Left forelimb (tissue), 1 donor: ENCODE measurements around the gene LRMDA.

ENCODE experiments used
- DNase-seq: peaks from one replicate; pipeline ENCODE4 v3.0.0-alpha.2; 2018; ENCODE audit warnings: low spot score

The LRMDA gene

DNA sequence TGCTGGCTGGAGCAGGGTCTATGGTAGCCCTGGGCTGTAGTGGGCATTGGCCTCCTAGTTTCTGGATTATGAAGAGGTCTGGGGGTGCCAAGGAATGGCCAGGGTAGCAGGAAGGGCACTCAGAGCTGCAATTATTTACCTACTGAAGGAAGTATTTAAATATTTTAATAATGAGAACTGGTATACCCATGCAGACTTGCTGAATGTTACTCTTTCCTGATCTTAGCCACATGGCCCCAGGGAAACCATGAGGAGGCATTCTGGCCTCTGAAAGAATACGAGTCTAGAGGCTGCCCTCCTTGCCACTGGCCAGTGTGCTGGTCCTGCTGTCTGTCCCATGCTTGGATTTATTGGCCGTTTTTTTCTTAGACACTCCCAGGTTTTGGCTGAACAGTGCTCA, 599.7 kb downstream of the LRMDA start:
- DNase-seq: no peak

DNA sequence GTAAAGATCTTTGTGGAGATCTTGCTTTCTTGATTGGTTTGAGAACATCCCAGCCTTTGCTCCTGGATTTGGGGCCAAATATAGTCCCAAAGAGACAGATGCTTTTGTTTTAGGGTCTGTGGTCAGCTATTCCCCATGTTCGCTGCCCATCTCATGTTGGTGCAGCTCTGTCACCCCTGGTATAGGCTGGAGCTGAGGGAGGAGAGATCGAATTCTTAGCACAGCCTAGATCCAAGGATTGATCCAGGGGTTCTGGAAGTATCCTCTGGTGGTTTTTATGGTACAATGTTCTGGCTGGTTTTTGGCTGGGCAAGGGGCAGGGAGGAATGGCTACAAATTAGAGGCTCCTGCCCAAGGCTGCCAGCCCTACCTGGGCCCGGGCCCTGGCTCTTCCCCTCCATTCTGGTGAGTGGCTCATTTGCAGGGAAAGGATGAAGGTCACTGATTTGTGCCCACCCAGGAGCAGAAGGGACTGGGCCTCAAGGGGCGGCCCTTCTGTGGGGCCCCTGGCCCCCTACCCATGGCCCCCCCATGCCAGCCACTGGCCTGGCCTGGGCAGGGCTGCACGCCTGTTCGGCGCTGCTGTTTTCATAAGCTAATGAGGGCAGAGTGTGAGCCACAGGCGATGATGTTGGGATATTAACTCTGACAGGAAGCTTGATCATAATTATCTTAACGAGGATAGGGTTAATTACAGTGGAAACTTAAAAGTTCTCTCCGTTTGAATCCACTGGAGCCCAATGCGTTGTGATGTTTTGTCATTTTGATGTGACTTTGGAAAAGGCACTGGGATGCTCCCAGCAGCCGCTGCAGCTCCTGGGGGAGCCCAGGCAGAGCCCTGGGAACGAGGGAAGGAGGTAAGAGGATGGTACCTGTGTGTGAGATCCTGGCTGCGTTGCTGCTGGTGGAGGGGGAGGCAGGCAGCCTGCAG, 600.6 kb downstream of the LRMDA start:
- no peak for DNase-seq

DNA sequence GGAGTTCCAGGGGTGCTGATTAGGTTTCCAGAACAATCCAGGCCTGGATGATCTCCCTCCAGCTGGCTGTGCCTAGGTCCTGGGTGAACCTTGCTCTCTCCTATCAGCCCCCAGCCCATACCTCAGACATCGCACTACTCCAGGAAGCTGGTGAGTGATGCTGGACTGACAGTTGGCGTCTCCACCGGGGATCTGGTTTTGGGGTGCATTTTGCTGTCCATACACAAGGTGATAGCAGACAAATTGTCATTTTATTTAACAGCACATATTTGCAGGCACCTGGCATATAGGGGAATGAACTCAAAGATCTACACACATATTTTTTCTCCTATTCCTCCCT, 601.2 kb downstream of the LRMDA start:
- DNase-seq: no peak

GRCh38 chr10:76033457-76034196, 602.2 kb downstream of the LRMDA start:
- DNase-seq: no peak

DNA sequence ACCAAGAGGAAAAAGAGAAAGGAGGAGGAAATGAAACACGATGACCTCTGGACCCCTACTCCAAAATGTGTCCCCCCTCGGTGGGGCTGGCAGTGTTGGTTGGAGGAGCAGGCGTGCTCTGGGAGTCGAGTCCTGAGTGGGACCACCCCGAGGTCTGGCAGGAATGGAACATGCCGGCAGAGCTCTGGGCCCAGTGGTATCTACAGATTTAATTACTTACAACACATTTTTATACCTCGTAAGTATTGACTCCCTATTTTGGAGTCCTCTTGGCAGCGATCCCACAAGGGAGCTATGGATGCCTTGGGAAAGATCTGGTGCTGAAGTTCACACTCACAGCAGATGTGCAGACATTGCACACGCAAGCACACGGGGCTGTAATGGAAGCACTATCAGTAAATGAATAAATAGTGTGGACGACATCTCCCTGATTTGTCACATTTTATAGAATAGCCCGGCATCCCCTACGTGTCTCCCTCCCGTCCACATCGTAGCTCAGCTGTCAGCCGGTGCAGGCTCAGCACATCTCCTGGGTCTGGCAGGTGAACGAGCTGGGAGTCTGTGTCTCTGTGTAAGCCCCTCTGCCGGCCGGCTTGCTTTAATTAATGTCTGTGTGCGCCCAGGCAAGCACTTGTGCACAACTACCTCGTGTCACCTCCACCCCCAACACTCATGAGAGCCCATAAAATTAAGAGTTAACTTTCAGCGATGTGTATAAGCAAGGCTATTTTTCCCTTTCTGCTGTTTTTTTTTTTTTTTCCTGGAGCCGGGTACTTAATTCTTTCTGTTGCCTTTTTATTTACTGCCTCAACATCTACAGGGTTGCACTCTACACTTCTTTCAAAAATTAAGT, 603.2 kb downstream of the LRMDA start:
- DNase-seq: no peak

DNA sequence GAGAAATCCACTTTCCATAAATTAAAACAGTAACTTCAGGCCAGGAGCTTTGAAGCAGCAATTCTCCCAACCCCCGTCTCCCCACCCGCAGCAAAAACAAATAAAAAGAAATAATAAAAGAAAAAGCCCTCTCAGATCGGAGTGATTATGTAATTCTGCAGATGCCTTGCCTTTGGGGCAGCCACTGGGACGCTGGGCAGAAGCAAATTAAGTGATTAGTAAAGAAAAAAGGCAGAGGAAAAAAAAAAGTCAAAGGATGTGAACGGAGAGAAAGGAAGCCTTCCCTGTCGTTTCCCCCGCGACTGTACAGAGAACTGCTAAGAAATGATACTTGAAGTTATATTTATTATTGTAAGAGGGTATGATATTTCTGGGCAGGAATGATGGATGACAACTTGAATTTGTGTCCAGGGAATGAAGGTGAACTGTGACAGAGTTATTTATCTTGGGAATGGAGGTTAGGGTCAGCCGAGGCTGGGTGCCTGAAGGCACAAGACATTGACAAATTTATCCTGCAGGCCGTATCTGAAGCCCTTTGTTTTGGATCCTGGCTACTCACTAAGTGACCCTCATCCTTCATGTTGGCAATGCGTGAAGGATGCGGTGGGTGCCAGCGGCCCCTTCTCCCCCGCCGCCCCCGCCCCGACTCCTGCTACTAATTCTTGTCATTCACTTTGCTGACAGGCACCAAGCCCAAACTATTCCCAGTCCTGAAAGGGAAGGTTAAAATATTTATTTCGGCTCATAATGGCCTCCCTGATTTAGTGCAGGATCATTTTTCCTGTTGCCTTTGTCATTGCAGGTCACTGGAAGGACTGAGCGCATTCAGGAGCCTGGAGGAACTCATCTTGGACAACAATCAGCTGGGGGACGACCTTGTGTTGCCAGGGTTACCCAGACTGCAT, 604.0 kb downstream of the LRMDA start:
- no peak for DNase-seq

GRCh38 chr10:76036111-76036940, 604.9 kb downstream of the LRMDA start:
- DNase-seq: peak; percentile 81

DNA sequence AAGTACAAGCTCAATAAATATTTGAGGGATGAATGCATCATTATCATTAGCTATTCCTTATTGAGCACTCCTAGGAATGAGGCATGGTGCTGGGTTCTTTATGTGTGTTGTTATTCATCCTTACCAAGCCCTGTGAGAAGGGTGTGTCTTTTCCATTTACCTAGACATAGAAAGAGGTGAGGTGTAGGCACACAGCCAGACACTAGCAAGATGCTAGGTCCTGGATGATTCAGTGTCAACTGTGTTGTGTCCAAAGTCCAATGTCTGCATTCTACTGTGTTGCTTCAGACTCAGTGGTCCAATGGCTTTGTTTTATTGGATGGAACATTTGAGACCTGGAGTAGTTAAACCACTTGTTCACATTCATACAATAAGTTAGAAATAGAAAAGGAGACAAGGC, 605.5 kb downstream of the LRMDA start:
- DNase-seq: no peak

DNA sequence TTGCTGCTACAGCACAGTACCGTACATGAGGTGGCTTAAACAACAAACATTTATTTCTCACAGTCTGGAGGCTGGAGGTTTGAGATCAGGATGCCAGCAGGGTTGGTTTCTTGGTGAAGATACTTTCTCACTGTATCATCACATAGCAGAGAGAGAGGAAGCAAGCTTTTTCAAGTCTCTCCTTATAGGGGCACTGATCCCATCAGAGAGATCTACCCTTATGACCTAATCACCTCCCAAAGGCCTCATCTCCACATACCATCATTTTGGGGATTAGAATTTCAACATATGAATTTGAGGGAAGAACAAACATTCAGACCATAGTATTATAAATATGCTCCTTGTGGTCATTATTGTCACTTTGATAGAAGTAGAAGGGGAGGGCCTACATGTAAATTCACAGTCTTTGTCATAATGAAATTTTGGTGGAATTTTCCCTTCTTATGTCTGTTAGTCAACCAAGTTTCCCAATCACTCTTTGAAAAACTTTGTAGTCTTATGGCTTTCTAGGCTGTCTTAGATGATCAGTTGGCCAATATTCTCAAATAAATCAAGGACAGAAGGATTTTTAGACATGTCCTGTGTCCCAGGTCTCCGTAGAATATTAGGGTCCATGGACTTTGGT, 606.2 kb downstream of the LRMDA start:
- DNase-seq: no peak

DNA sequence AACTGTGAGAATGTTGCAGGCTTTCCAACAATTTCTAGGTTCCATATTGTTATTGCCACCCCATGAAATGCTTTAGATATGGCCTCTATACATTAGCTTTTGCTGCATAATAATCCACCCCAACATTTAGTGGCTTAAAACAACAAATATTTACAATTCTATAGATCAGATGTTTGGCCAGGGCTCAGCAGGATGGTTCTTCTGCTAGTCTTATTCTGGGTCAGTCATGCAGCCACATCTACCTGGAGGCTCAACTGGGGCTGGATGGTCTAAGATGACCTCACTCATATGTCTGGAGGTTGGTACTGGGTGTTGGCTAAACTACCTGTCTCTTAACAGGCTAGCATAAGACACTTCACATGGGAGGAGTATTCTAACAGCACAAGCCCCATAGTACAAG, 607.3 kb downstream of the LRMDA start:
- no peak for DNase-seq

DNA sequence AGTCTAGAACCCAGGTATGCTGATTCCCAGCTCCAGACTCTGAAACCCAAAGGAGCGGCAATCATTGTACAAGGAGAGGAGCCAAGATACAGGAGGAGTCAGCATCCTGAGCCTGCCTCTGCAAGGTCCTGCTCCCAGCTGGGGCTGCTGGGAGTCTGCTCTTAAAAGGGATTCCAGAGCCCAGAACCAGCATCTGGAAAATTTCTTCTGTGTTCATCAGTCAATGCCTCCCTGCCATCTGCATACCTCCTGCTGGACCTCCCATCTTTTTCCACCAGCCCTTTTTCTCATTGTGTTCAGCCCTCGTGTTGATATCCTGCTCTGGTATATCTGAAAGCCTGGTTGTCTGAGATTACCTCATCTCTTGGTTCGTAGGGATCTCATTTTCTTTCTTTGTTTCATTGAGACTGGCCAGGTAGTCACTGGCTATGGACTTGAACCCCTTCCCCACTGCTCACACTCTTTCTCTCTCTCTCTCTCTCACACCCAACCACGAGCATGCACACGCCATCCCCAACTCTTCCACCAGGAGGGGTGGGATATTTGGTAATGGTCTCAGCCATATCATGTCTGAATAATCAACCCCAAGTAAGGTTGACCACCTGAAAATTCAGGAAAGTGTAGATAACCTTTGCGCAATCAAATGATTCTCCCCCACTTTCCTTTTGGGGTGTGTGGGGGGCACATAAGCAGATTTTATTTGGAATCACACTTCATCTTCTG, 608.8 kb downstream of the LRMDA start:
- no peak for DNase-seq

- DNase-seq: no peak
These were observed 609.4 kb downstream of the LRMDA start for GRCh38 chr10:76040830-76041220.

GRCh38 chr10:76041551-76041950, 610.1 kb downstream of the LRMDA start:
- no peak for DNase-seq

DNA sequence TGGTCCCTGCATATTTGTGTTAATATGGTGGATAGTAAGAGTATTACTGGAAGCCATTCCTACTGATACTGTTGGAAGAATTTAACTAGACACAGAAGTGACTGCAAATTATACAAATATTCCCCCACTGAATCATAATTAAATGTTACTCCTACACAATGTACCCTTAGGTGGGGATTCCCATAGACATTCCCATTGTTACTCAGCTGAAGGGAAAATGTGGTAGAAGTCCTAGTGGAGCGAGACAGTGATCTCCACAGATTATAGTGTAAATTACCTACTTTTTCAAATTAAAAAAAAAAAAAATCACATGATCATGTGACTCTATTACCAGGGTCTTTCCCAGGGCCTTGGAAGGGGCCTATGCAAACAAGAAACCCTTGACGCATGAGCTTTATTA, 611.8 kb downstream of the LRMDA start:
- DNase-seq: no peak

GRCh38 chr10:76044751-76045150, 613.3 kb downstream of the LRMDA start:
- no peak for DNase-seq

GRCh38 chr10:76045174-76045573, 613.8 kb downstream of the LRMDA start:
- DNase-seq: no peak

DNA sequence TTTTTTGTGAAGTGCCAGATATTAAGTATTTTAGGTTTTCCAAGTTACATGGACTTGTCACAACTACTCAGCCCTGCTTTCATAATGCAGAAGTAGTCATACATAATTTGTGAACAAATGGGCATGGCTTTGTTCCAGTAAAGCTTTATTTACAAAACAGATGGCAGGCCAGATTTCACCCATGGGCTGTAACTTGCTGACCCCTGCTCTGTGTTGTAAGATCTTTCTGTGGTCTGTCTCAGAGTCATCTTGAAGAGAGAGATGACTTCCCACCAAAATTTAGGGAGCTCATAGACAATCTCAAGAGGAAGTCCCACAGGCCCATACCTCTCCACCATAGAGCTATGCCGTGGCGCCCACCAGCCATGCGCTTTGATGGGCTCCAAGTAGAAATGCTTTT, 616.1 kb downstream of the LRMDA start:
- DNase-seq: no peak

- DNase-seq: no peak
These were observed 618.3 kb downstream of the LRMDA start for GRCh38 chr10:76049581-76050290.

DNA sequence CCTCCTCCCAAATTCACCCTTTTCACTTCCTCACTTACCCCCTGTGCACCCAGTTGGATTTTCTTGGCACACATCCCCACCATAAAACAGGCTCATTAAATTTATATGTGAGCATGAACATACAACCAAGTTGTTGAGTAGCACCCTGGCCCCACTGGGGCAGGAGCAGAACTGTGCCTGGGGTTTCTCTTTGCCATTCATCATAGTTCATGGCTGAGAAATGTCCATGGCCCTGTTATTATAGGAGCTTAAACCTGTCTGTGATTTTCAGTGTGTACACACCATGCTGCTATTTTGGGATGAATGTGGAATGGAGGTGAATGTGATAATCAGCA, 618.8 kb downstream of the LRMDA start:
- no peak for DNase-seq
